GM08714 (cell line): ENCODE results near the gene SYT3.

ENCODE experiments used
- H3K4me3 ChIP-seq: fragments of 200-500 bp; sonication (Bioruptor generic); 2 replicates; pipeline ENCODE4 v1.5.1; 2014; ENCODE audit warnings: mild to moderate bottlenecking, low read length, inconsistent platforms
- ZNF274 ChIP-seq: IDR thresholded peaks from 2 replicates; pipeline ENCODE4 v1.6.1; 2012; ENCODE audit warnings: mild to moderate bottlenecking, low read depth, low read length

The SYT3 gene

GRCh38 chr19:50639121-50640112 is at the start of gene SYT3:
Gene SYT3 (minus strand): TSS chr19:50639881. CDS start chr19:50637411, 2,470 bp downstream.
- no peak for TF ChIP-seq ZNF274
- 0 out of 2 replicates have a peak within 1 kb of the TSS, but pooled peaks have one; percentile 9 for H3K4me3 ChIP-seq

GRCh38 chr19:50688766-50689165 is 49.1 kb upstream of the SYT3 start:
- H3K4me3 ChIP-seq: no peak overlapping the region
- no peak for TF ChIP-seq ZNF274

- TF ChIP-seq ZNF274: no peak
- no peak overlapping the region for H3K4me3 ChIP-seq
Observed at GRCh38 chr19:50686310-50687032, 46.8 kb upstream of the SYT3 start.

- no peak overlapping the region for H3K4me3 ChIP-seq
- TF ChIP-seq ZNF274: no peak
Observed at GRCh38 chr19:50679177-50680125, 39.8 kb upstream of the SYT3 start.

GRCh38 chr19:50678323-50678722 is 38.6 kb upstream of the SYT3 start:
- no peak for TF ChIP-seq ZNF274
- no peak overlapping the region for H3K4me3 ChIP-seq

- H3K4me3 ChIP-seq: no peak overlapping the region
- TF ChIP-seq ZNF274: no peak
Observed at GRCh38 chr19:50677636-50678035, 38.0 kb upstream of the SYT3 start.

GRCh38 chr19:50676625-50677197 is 37.0 kb upstream of the SYT3 start:
- no peak overlapping the region for H3K4me3 ChIP-seq
- no peak for TF ChIP-seq ZNF274

GRCh38 chr19:50673118-50673517 is 33.4 kb upstream of the SYT3 start:
- TF ChIP-seq ZNF274: no peak
- no peak overlapping the region for H3K4me3 ChIP-seq

- H3K4me3 ChIP-seq: no peak overlapping the region
- no peak for TF ChIP-seq ZNF274
Observed at GRCh38 chr19:50670102-50670380, 30.4 kb upstream of the SYT3 start.

GRCh38 chr19:50669302-50670101 is 29.8 kb upstream of the SYT3 start:
- no peak for TF ChIP-seq ZNF274
- H3K4me3 ChIP-seq: no peak overlapping the region

- TF ChIP-seq ZNF274: no peak
- H3K4me3 ChIP-seq: no peak overlapping the region
Observed at GRCh38 chr19:50668879-50669278, 29.2 kb upstream of the SYT3 start.

- TF ChIP-seq ZNF274: no peak
- no peak overlapping the region for H3K4me3 ChIP-seq
Observed at GRCh38 chr19:50668416-50668815, 28.7 kb upstream of the SYT3 start.

GRCh38 chr19:50667759-50668231 is 28.1 kb upstream of the SYT3 start:
- no peak overlapping the region for H3K4me3 ChIP-seq
- TF ChIP-seq ZNF274: no peak
